Mammary epithelial cell (primary cell): Measurements from ENCODE around the gene TMEM150C.

Experiments
- CTCF ChIP-seq, 2 donors: IDR thresholded peaks in 1 of 2; conservative IDR thresholded peaks in 1 of 2; 2 replicates each; pipeline ENCODE4 v1.5.1; 2011 to 2012; ENCODE audit warnings: inconsistent platforms in 2 of 2, low read length in 2 of 2, mild to moderate bottlenecking in 2 of 2, control low read depth in 1 of 2, low read depth in 1 of 2; ENCODE audit not compliant: insufficient read depth in 1 of 2; ENCODE audit errors: extremely low read depth in 1 of 2
- EZH2 ChIP-seq: IDR thresholded peaks from 2 replicates; pipeline ENCODE4 v1.6.1; 2012; ENCODE audit warnings: low read length, inconsistent platforms, borderline replicate concordance

GRCh38 chr4:82519776-82520175 is 42.0 kb downstream of the TMEM150C start:
- TF ChIP-seq CTCF (conservative IDR thresholded peaks at IDR 0.05 in 1 of 2, IDR thresholded peaks at IDR 0.05 in 1 of 2; ENCODE audit: extremely low read depth in 1 of 2, insufficient read depth in 1 of 2, low read depth in 1 of 2, low read length in 2 of 2), result no peak
- TF ChIP-seq EZH2, result no peak
